Stimulated activated naive CD8-positive, alpha-beta T cell treated with anti-CD3 and anti-CD28 coated beads, Interleukin-15, Interleukin-2, amounts not matched to agents 100 ng/mL and 50 ng/mL, for 24 hours (primary cell): Measurements from ENCODE around the gene CREBZF.
"Not testable (repeated sequence)": the region's sequence is repeated elsewhere in the genome, so short reads cannot be mapped to it uniquely, and the experiment has no call there.

Source experiments
- H3K27ac Mint-ChIP-seq: one replicate; pipeline ENCODE4 v1.8.0; 2021; ENCODE audit warnings: mild to moderate bottlenecking, mixed read lengths
- H3K27me3 Mint-ChIP-seq: one replicate; pipeline ENCODE4 v1.8.0; 2021; ENCODE audit warnings: mixed read lengths
- H3K36me3 Mint-ChIP-seq: one replicate; pipeline ENCODE4 v1.8.0; 2021; ENCODE audit warnings: low read depth, mixed read lengths
- H3K4me1 Mint-ChIP-seq: one replicate; pipeline ENCODE4 v1.8.0; 2021; ENCODE audit warnings: low read depth, mixed read lengths
- H3K4me3 Mint-ChIP-seq: one replicate; pipeline ENCODE4 v1.8.0; 2021; ENCODE audit warnings: mild to moderate bottlenecking, mixed read lengths
- H3K9me3 Mint-ChIP-seq: one replicate; pipeline ENCODE4 v1.8.0; 2021; ENCODE audit warnings: mixed read lengths

CREBZF gene

DNA sequence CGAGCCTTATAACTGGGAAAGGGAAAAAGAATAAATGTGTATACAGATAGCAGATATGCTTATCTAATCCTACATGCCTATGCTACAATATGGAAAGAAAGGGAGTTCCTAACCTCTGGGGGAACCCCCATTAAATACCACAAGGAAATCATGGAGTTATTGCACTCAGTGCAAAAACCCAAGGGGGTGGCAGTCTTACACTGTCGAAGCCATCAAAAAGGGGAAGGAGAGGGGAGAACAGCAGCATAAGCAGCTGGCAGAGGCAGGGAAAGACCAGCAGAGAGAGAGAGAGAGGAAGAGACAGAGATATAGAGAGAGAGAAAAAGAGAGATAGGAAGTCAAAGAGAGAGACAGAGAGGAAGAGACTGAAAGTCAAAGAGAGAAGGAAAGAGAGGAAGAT lies 53.3 kb downstream of the CREBZF start:
- not testable (repeated sequence) for H3K27me3 Mint-ChIP-seq, H3K4me3 Mint-ChIP-seq, H3K36me3 Mint-ChIP-seq, H3K4me1 Mint-ChIP-seq, H3K27ac Mint-ChIP-seq, H3K9me3 Mint-ChIP-seq
